K562 (cell line): Measurements from ENCODE around the gene GSTM2.

Experiments used
- CREM ChIP-seq: IDR thresholded peaks from 2 replicates; pipeline ENCODE4 v1.6.1; 2014; ENCODE audit warnings: antibody characterized with exemption, low read depth
- EZH2 ChIP-seq: IDR thresholded peaks from 2 replicates; pipeline ENCODE4 v1.6.1; 2012; ENCODE audit warnings: low read depth, mild to moderate bottlenecking, inconsistent platforms, low read length, borderline replicate concordance
- IRF1 ChIP-seq: sonication (generic); formaldehyde crosslinking; IDR thresholded peaks from 2 replicates; pipeline ENCODE4 v1.8.0; 2022; ENCODE audit warnings: missing genetic modification reagents, mild to moderate bottlenecking, borderline replicate concordance
- POLR2AphosphoS5 ChIP-seq: IDR thresholded peaks from 2 replicates; pipeline ENCODE4 v1.6.1; 2011; ENCODE audit warnings: mild to moderate bottlenecking, low read depth, low read length, moderate library complexity; ENCODE audit not compliant: control insufficient read depth, insufficient read depth
- ZZZ3 ChIP-seq: fragments of 450-650 bp; IDR thresholded peaks from 2 replicates; pipeline ENCODE4 v1.6.1; 2016; ENCODE audit warnings: antibody characterized with exemption, mild to moderate bottlenecking, moderate library complexity
- TF ChIP-seq, protein P1 (sequence below), 2 experiments: fragments of 450-650 bp in 1 of 2; sonication (generic) in 1 of 2; formaldehyde crosslinking in 1 of 2; IDR thresholded peaks; 2 replicates each; pipeline versions ENCODE4 v1.7.1 to v1.9.0; 2016 to 2022; ENCODE audit warnings: inconsistent platforms in 1 of 2, mild to moderate bottlenecking in 1 of 2, missing genetic modification reagents in 1 of 2
- TF ChIP-seq, protein P2 (sequence below), 3 experiments: IDR thresholded peaks in 2 of 3; conservative IDR thresholded peaks in 1 of 3; 2 replicates each; pipeline ENCODE4 v1.5.1; 2011 to 2012; ENCODE audit warnings: low read length in 3 of 3, mild to moderate bottlenecking in 3 of 3, control low read depth in 2 of 3, improper control_type of control experiment in 1 of 3, inconsistent platforms in 1 of 3, low read depth in 1 of 3, mixed read lengths in 1 of 3, moderate library complexity in 1 of 3; ENCODE audit not compliant: insufficient read depth in 2 of 3

DNA sequence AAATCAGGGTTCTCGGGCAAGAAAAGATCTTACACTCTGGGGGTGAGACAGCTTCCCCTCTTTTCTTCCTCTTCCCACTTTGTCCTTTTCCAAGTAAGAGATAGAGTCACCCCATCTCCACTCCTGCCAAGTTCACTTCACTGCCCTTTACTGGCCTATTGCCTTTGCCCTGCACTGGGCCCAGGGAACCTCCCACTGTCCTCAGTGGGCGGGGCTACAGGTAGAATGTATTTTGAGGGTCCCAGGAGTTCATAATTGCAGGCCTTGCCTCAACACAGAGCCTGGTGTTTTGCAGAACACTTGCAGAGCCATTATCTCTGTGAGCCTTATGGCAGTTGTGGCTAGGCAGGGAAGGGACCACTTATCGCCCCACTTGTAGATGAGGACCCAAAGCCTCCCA is 45.0 kb upstream of the GSTM2 start:
- TF ChIP-seq CREM (no peak), POLR2AphosphoS5 (no peak), IRF1 (no peak), ZZZ3 (no peak), EZH2 (no peak)
- TF ChIP-seq, protein P1, sequence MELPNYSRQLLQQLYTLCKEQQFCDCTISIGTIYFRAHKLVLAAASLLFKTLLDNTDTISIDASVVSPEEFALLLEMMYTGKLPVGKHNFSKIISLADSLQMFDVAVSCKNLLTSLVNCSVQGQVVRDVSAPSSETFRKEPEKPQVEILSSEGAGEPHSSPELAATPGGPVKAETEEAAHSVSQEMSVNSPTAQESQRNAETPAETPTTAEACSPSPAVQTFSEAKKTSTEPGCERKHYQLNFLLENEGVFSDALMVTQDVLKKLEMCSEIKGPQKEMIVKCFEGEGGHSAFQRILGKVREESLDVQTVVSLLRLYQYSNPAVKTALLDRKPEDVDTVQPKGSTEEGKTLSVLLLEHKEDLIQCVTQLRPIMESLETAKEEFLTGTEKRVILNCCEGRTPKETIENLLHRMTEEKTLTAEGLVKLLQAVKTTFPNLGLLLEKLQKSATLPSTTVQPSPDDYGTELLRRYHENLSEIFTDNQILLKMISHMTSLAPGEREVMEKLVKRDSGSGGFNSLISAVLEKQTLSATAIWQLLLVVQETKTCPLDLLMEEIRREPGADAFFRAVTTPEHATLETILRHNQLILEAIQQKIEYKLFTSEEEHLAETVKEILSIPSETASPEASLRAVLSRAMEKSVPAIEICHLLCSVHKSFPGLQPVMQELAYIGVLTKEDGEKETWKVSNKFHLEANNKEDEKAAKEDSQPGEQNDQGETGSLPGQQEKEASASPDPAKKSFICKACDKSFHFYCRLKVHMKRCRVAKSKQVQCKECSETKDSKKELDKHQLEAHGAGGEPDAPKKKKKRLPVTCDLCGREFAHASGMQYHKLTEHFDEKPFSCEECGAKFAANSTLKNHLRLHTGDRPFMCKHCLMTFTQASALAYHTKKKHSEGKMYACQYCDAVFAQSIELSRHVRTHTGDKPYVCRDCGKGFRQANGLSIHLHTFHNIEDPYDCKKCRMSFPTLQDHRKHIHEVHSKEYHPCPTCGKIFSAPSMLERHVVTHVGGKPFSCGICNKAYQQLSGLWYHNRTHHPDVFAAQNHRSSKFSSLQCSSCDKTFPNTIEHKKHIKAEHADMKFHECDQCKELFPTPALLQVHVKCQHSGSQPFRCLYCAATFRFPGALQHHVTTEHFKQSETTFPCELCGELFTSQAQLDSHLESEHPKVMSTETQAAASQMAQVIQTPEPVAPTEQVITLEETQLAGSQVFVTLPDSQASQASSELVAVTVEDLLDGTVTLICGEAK (IDR thresholded peaks at IDR 0.05): no peak
- TF ChIP-seq, protein P1 (CRISPR knock-in tag; IDR thresholded peaks at IDR 0.05): no peak
- TF ChIP-seq, protein P2, sequence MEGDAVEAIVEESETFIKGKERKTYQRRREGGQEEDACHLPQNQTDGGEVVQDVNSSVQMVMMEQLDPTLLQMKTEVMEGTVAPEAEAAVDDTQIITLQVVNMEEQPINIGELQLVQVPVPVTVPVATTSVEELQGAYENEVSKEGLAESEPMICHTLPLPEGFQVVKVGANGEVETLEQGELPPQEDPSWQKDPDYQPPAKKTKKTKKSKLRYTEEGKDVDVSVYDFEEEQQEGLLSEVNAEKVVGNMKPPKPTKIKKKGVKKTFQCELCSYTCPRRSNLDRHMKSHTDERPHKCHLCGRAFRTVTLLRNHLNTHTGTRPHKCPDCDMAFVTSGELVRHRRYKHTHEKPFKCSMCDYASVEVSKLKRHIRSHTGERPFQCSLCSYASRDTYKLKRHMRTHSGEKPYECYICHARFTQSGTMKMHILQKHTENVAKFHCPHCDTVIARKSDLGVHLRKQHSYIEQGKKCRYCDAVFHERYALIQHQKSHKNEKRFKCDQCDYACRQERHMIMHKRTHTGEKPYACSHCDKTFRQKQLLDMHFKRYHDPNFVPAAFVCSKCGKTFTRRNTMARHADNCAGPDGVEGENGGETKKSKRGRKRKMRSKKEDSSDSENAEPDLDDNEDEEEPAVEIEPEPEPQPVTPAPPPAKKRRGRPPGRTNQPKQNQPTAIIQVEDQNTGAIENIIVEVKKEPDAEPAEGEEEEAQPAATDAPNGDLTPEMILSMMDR (IDR thresholded peaks at IDR 0.05 in 2 of 3, conservative IDR thresholded peaks at IDR 0.05 in 1 of 3; ENCODE audit: insufficient read depth in 2 of 3, low read depth in 1 of 3, low read length in 3 of 3): no peak
